Stimulated activated CD4-positive, alpha-beta T cell treated with anti-CD3 and anti-CD28 coated beads, Interleukin-1b, Interleukin-23, amount 100 ng/mL, for 1 hour (primary cell): ENCODE data around the gene PRRX2.
"Not testable (repeated sequence)": the region's sequence is repeated elsewhere in the genome, so short reads cannot be mapped to it uniquely, and the experiment has no call there.

Source experiments
- DNase-seq, 2 donors: peaks; one replicate each; pipeline ENCODE4 v3.0.0-alpha.2; 2020; ENCODE audit warnings: low read depth in 2 of 2

PRRX2 gene

GRCh38 chr9:129732946-129733631, 67.6 kb downstream of the PRRX2 start:
- no peak for DNase-seq

- DNase-seq, result no peak
Measured at GRCh38 chr9:129733632-129733953, 68.1 kb downstream of the PRRX2 start.

- no peak for DNase-seq
Measured at GRCh38 chr9:129735546-129735945, 70.1 kb downstream of the PRRX2 start.

- DNase-seq, result no peak
Measured at GRCh38 chr9:129736334-129736733, 70.9 kb downstream of the PRRX2 start.

GRCh38 chr9:129737479-129738274, 72.2 kb downstream of the PRRX2 start:
- DNase-seq, result peak; percentile 67 to 84

GRCh38 chr9:129739432-129739831, 74.0 kb downstream of the PRRX2 start:
- DNase-seq, result no peak

GRCh38 chr9:129740174-129740573, 74.7 kb downstream of the PRRX2 start:
- DNase-seq, result no peak

GRCh38 chr9:129740666-129741464, 75.4 kb downstream of the PRRX2 start:
- DNase-seq, result no peak

- no peak for DNase-seq
Measured at GRCh38 chr9:129745200-129745599, 79.8 kb downstream of the PRRX2 start.

- no peak for DNase-seq
Measured at GRCh38 chr9:129746092-129746777, 80.8 kb downstream of the PRRX2 start.

GRCh38 chr9:129748249-129748648, 82.8 kb downstream of the PRRX2 start:
- no peak for DNase-seq

GRCh38 chr9:129749052-129749451, 83.6 kb downstream of the PRRX2 start:
- not testable (repeated sequence) for DNase-seq

GRCh38 chr9:129749575-129749974, 84.1 kb downstream of the PRRX2 start:
- DNase-seq, result no peak

GRCh38 chr9:129750013-129750638, 84.7 kb downstream of the PRRX2 start:
- no peak for DNase-seq

- no peak for DNase-seq
Measured at GRCh38 chr9:129751841-129752801, 86.7 kb downstream of the PRRX2 start.

- peak; percentile 7 to 45 for DNase-seq
Measured at GRCh38 chr9:129752900-129753729, 87.7 kb downstream of the PRRX2 start, which contains the start of gene PTGES. TSS of gene PTGES (minus strand) at chr9:129753042. CDS start at chr9:129753012, 30 bp downstream.

- no peak for DNase-seq
Measured at GRCh38 chr9:129755151-129755550, 89.7 kb downstream of the PRRX2 start.

GRCh38 chr9:129756191-129756590, 90.7 kb downstream of the PRRX2 start:
- DNase-seq, result no peak

- no peak for DNase-seq
Measured at GRCh38 chr9:129757045-129757444, 91.6 kb downstream of the PRRX2 start.
